Measurements from ENCODE around the gene NUP210L.

DNA sequence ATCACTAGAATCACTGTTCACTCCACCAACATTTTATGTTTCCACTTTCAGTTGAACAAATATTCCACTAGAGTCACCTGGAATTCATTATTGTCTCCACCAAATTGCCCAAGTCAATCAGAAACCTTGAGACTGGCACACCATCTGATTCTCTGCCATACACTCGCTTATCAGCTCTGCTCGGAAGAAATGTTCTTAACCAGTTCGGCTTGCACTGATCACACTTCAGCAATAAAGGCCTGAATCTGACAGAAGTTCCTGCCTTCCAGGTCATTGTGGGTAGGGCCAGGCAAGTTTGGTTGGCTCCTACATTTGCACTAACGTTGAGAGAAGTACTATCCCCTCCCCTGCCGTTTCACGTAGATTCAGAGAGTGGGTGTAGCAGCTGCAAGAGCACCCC lies 27.1 kb upstream of the NUP210L start:
- TF ChIP-seq, protein P1, sequence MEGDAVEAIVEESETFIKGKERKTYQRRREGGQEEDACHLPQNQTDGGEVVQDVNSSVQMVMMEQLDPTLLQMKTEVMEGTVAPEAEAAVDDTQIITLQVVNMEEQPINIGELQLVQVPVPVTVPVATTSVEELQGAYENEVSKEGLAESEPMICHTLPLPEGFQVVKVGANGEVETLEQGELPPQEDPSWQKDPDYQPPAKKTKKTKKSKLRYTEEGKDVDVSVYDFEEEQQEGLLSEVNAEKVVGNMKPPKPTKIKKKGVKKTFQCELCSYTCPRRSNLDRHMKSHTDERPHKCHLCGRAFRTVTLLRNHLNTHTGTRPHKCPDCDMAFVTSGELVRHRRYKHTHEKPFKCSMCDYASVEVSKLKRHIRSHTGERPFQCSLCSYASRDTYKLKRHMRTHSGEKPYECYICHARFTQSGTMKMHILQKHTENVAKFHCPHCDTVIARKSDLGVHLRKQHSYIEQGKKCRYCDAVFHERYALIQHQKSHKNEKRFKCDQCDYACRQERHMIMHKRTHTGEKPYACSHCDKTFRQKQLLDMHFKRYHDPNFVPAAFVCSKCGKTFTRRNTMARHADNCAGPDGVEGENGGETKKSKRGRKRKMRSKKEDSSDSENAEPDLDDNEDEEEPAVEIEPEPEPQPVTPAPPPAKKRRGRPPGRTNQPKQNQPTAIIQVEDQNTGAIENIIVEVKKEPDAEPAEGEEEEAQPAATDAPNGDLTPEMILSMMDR (IDR thresholded peaks at IDR 0.05) = no peak
- TF ChIP-seq POLR2A (IDR thresholded peaks at IDR 0.05) (no peak), EP300 (IDR thresholded peaks at IDR 0.05) (no peak)
